GM18870 (cell line): Measurements from ENCODE around the gene RFX7.
A peak's percentile ranks its signal among the peaks of the same experiment; 100 is the strongest.

Source experiments
- ATAC-seq: cut with Tn5 transposase; IDR thresholded peaks from one replicate; pipeline ENCODE4 v1.9.1; 2021; ENCODE audit warnings: moderate library complexity; ENCODE audit not compliant: unreplicated experiment

Gene RFX7

GRCh38 chr15:56244038-56244810 is 545 bp upstream of the RFX7 start:
- ATAC-seq = no peak

GRCh38 chr15:56242576-56243162 is 1.0 kb downstream of the RFX7 start:
- no peak for ATAC-seq

DNA sequence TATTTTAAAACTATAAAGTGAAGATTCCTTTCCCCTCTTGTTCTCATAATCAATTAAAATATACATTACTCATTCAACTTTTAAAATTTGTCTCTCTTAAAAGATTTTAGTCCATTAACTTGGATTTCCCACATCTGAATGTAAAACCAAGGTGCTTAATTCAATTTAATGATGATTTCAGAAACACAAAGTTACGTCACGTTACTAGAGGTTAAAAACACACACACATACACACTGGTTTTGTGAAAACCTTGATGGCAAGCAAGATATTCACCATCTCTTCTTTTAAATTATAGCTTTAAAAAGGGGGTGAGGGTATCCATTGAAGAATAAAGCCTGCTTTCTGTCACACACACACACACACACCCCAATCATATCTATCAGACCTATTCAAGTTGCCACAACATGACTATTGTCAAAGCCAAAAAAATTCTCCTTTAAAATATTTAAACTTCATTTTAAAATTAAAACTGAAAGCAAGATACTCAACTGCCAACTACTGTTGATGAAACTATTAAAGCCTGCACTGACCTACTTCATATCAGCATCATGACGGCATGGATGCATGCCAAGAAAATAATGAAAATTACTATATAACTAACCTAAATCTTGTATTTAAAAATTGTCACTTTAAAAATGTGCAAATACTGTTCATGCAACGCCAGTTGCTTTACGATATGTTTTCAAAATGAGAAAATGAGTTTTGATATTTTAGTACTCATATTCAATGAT is 2.1 kb downstream of the RFX7 start:
- ATAC-seq = no peak

- ATAC-seq = no peak
These were observed 3.3 kb downstream of the RFX7 start for GRCh38 chr15:56240390-56240789.

- no peak for ATAC-seq
These were observed 7.5 kb downstream of the RFX7 start for GRCh38 chr15:56236197-56236596.

DNA sequence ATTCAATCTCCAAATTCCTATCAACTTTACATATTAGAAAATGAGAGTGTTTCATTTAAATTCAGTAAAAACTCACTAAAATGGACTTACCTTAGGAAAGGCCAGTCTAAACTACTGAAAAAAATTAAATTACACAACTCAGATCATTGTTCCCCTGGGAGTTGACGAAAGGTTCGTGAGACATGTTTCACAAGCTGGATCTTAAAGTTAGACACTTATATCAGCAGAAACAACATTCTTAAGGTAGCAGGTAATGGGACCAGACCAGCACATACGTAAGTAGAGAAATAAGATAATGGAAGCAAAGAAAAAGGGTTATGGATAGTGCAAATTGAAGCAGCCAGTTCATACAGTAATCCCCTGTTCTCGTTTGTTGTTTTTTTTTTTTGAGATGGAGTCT is 8.9 kb downstream of the RFX7 start:
- no peak for ATAC-seq

DNA sequence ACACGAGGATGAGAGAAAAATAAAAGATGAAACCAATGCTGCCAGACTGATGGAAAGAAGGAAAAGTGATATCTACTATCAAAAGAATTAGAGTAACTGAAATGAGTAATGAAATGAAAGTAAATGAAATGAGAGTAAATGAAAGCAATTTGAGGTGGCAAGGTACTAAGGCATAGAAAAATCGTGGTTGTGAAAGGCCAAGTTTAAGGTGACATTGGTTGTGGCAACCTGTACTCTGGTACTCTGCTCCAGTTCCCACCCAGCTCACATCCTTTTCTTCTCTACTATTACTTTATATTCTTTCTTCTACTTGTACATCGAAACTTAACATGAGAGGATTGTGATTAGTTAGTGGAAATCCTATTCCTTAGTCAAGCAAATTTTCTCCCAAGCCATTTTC is 10.1 kb downstream of the RFX7 start:
- no peak for ATAC-seq

GRCh38 chr15:56232058-56232457 is 11.6 kb downstream of the RFX7 start:
- ATAC-seq = no peak

DNA sequence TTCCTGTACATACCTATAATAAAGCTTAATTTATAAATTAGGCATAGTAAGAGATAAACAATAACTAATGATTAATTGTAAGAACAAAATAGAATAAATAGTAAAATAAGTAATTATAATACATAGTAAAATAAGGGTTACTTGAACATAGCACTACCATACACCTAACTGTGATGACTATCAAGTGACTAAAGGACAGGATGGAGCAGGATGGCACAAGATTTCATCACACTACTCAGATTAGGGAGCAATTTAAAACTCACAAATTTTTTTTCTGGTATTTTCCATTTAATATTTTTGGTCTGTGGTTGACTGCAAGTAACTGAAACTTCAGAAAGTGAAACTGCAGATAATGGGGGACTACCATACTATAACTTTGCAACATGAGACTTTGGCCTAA is 14.8 kb downstream of the RFX7 start:
- no peak for ATAC-seq

GRCh38 chr15:56228352-56228751 is 15.3 kb downstream of the RFX7 start:
- no peak for ATAC-seq

DNA sequence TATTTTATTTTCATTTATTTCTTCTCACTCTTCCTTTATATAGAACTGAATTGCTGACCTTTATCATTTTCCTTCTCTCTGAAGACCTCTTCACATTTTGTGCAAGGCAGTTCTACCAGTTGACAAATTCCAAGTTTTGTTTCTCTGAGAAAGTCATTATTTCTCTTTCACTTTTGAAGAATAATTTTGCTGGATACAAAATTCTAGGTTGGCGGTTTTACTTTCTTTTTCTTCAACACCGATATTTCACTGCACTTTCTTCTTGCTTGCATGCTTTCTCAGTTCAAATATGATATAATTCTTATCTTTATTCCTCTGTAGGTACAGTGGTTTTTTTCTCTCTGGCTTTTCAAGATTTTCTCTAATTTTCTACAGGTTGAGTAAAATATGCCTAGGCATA is 15.9 kb downstream of the RFX7 start:
- ATAC-seq = no peak

- no peak for ATAC-seq
These were observed 16.4 kb downstream of the RFX7 start for GRCh38 chr15:56227306-56227705.

DNA sequence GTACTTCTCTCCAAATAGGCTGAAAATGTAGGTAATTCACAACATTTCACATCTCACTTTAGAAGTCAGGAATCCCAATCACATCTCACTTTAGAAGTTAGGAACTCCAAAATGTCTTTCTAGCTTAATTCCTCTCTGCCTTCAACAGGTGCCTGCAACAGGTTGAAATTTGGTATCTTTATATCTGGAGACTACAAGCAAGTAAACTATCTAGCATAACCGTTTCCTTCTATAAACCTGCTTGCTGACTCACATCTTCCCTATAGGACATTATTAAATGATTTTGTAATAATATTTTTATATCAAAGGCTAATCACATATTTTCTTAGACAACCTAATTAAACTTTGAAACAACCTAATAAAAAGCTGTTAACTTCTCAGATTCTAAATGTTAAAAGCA is 18.2 kb downstream of the RFX7 start:
- no peak for ATAC-seq

GRCh38 chr15:56222302-56222701 is 21.4 kb downstream of the RFX7 start:
- ATAC-seq = no peak

DNA sequence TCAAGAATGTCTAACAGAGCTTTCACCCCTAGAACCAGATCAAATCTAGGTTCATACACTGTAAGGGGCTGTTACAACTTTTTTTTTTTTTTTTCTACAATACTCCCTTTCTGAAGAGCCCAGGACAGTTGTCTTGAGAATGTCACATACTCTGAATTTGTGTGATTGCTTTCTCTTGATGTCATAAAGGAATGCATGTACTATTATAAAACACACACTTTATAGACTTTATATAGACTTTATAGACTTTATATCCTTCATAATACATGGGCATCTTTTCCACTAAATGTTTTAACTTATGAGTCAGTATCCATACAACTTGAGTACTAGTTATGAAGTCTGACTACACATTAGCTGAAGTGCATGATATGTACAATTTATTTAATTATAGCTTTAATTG is 26.3 kb downstream of the RFX7 start:
- ATAC-seq = no peak

DNA sequence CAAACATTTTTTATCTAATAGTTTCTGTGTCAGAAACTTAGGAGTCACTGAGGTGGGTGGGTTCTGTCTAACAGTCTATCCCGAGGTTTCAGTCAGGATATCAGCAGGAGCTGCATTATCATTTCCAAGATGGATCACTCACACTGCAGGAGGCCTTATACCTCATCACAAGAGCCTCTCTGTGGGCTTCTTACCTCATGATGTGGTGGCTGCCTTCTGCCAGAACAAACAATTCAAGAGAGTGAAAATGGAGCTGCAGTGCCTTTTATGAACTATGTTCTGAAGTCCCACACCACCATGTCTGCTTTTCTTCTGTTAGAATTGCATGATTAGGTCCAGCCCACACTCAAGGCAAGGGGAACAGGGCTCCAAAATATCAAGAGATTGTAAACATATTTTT is 27.9 kb downstream of the RFX7 start:
- no peak for ATAC-seq

GRCh38 chr15:56211960-56212550 is 31.6 kb downstream of the RFX7 start:
- no peak for ATAC-seq

- ATAC-seq = no peak
These were observed 32.6 kb downstream of the RFX7 start for GRCh38 chr15:56211064-56211463.

- ATAC-seq = no peak
These were observed 35.0 kb downstream of the RFX7 start for GRCh38 chr15:56208641-56209155.

DNA sequence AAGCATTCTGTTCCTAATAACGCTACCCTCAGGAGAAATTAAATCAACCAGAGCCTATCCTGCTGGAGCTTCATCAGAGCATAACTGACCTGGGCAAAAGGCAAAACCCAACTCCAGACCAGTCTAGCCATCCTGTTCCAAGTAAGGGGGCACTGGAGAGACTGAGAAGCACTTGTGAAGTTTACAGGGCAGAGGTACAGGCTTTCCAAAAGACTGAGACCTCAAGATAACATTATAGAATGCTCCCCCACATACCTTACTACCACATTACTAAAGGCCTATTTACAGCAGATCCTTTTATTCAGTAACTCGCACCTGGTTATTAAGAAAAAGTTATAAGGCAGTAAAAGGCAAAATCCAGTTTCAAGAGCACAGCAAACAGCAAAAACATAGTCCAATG is 35.5 kb downstream of the RFX7 start:
- no peak for ATAC-seq

- ATAC-seq = no peak
These were observed 36.0 kb downstream of the RFX7 start for GRCh38 chr15:56207711-56208110.

DNA sequence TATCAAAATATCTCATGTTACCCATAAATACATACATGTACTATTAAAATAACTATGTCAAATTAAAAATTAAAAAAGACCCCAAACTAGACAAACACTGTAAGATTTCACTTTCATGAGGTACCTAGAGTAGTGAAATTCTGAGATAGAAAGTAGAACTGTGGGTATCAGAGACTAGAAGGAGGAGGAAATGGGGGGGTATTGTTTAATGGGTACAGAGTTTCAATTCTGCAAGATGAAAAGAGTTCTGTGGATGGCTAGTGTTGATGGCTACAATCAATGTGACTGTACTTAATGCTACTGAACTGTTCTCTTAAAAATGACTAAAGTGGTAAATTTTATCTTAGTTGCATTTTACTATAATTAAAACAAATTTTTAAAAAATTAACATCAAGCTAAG is 36.6 kb downstream of the RFX7 start:
- peak; percentile 67 for ATAC-seq
